GM18499 (cell line): Measurements from ENCODE around the gene HOXD12.

ENCODE experiments used
- ATAC-seq: cut with Tn5 transposase; IDR thresholded peaks from one replicate; pipeline ENCODE4 v1.9.1; 2021; ENCODE audit warnings: moderate number of reproducible peaks; ENCODE audit not compliant: insufficient read depth, unreplicated experiment

Gene HOXD12

GRCh38 chr2:176099728-176100546 lies at the start of gene HOXD12:
TSS of gene HOXD12 (plus strand) at chr2:176099795. CDS start at chr2:176099802, 7 bp downstream.
- ATAC-seq: no peak

- no peak for ATAC-seq
Measured at GRCh38 chr2:176056406-176056805, 43.2 kb upstream of the HOXD12 start.

- peak; percentile 62 for ATAC-seq
Measured at GRCh38 chr2:176063958-176064357, 35.6 kb upstream of the HOXD12 start.

GRCh38 chr2:176066645-176067588 lies 32.7 kb upstream of the HOXD12 start:
- ATAC-seq: no peak

- no peak for ATAC-seq
Measured at GRCh38 chr2:176067589-176068418, 31.8 kb upstream of the HOXD12 start.

- no peak for ATAC-seq
Measured at GRCh38 chr2:176068419-176068832, 31.2 kb upstream of the HOXD12 start.

GRCh38 chr2:176071330-176072291 lies 28.0 kb upstream of the HOXD12 start:
- no peak for ATAC-seq

- ATAC-seq: no peak
Measured at GRCh38 chr2:176072292-176072669, 27.3 kb upstream of the HOXD12 start.

GRCh38 chr2:176072951-176073904 lies 26.4 kb upstream of the HOXD12 start:
- ATAC-seq: no peak

GRCh38 chr2:176074919-176075425 lies 24.6 kb upstream of the HOXD12 start:
- ATAC-seq: no peak

- ATAC-seq: no peak
Measured at GRCh38 chr2:176075481-176075880, 24.1 kb upstream of the HOXD12 start.

GRCh38 chr2:176076063-176076462 lies 23.5 kb upstream of the HOXD12 start:
- ATAC-seq: no peak

GRCh38 chr2:176076796-176077195 lies 22.8 kb upstream of the HOXD12 start:
- no peak for ATAC-seq

- no peak for ATAC-seq
Measured at GRCh38 chr2:176078541-176079284, 20.9 kb upstream of the HOXD12 start.

- ATAC-seq: no peak
Measured at GRCh38 chr2:176079285-176079830, 20.2 kb upstream of the HOXD12 start.

- no peak for ATAC-seq
Measured at GRCh38 chr2:176079831-176080539, 19.6 kb upstream of the HOXD12 start.
